Panc1 (cell line): ENCODE measurements around the gene EIF2B2.

ENCODE experiments used
- POLR2AphosphoS5 ChIP-seq: IDR thresholded peaks from 2 replicates; pipeline ENCODE4 v1.6.1; 2012; ENCODE audit warnings: mild to moderate bottlenecking, low read depth, low read length, moderate library complexity
- TF ChIP-seq, protein P1 (sequence below): fragments of 450-650 bp; IDR thresholded peaks from 2 replicates; pipeline ENCODE4 v1.5.1; 2017; ENCODE audit warnings: mild to moderate bottlenecking

DNA sequence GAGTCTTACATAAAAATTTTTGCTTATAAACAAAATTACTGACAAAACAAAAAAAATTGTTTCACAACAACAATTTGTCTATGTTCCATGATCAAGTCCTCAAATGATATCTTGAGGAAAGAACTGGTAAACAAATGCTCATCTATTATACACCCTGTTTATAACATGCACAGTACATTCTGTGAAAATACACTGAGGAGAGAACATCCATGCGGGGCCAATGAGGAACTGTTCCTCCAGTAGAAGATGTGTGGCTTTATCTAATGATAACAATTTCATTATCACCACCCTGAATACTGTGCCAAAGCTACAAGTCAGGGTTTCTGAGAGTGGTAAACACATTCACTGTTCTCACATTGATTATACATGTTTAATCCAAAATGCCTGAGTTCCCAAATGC is 37.8 kb downstream of the EIF2B2 start:
- no peak for TF ChIP-seq POLR2AphosphoS5
- TF ChIP-seq, protein P1, sequence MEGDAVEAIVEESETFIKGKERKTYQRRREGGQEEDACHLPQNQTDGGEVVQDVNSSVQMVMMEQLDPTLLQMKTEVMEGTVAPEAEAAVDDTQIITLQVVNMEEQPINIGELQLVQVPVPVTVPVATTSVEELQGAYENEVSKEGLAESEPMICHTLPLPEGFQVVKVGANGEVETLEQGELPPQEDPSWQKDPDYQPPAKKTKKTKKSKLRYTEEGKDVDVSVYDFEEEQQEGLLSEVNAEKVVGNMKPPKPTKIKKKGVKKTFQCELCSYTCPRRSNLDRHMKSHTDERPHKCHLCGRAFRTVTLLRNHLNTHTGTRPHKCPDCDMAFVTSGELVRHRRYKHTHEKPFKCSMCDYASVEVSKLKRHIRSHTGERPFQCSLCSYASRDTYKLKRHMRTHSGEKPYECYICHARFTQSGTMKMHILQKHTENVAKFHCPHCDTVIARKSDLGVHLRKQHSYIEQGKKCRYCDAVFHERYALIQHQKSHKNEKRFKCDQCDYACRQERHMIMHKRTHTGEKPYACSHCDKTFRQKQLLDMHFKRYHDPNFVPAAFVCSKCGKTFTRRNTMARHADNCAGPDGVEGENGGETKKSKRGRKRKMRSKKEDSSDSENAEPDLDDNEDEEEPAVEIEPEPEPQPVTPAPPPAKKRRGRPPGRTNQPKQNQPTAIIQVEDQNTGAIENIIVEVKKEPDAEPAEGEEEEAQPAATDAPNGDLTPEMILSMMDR: no peak
